OCI-LY3 (cell line): ENCODE results near the gene ATXN7.

Experiments
- EZH2phosphoT487 ChIP-seq: fragments of 200-600 bp; shearing (Covaris generic); IDR thresholded peaks from 2 replicates; pipeline ENCODE4 v1.6.1; 2018; ENCODE audit warnings: antibody characterized with exemption, mixed run types, low read depth
- TF ChIP-seq, protein P1 (sequence below): fragments of 200-600, 300-600 bp; sonication (generic); IDR thresholded peaks from 2 replicates; pipeline ENCODE4 v1.5.1; 2014; ENCODE audit warnings: antibody characterized with exemption, low read length, low read depth

GRCh38 chr3:63991666-63992065 is 128.0 kb downstream of the ATXN7 start:
- TF ChIP-seq, protein P1, sequence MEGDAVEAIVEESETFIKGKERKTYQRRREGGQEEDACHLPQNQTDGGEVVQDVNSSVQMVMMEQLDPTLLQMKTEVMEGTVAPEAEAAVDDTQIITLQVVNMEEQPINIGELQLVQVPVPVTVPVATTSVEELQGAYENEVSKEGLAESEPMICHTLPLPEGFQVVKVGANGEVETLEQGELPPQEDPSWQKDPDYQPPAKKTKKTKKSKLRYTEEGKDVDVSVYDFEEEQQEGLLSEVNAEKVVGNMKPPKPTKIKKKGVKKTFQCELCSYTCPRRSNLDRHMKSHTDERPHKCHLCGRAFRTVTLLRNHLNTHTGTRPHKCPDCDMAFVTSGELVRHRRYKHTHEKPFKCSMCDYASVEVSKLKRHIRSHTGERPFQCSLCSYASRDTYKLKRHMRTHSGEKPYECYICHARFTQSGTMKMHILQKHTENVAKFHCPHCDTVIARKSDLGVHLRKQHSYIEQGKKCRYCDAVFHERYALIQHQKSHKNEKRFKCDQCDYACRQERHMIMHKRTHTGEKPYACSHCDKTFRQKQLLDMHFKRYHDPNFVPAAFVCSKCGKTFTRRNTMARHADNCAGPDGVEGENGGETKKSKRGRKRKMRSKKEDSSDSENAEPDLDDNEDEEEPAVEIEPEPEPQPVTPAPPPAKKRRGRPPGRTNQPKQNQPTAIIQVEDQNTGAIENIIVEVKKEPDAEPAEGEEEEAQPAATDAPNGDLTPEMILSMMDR = no peak
- no peak for TF ChIP-seq EZH2phosphoT487
